C4-2B (cell line): Measurements from ENCODE around the gene TUBG1.

Experiments
- CTCF ChIP-seq: fragments of 450-650 bp; conservative IDR thresholded peaks from 2 replicates; pipeline ENCODE4 v1.5.1; 2017; ENCODE audit warnings: mild to moderate bottlenecking
- ZFX ChIP-seq: fragments of 450-650 bp; IDR thresholded peaks from 2 replicates; pipeline ENCODE4 v1.6.1; 2017

- TF ChIP-seq CTCF = no peak
- TF ChIP-seq ZFX = no peak
Observed at GRCh38 chr17:42561897-42562387, 47.5 kb upstream of the TUBG1 start, which contains the start of gene COASY.
